Endometrial microvascular endothelial cells (primary cell): Measurements from ENCODE around the gene DHRS4. TPM values are rescaled to one million over a fixed set of nuclear protein-coding genes. Genes with fewer than 3 reads are reported as not detected.
"Not testable (repeated sequence)": the region's sequence is repeated elsewhere in the genome, so short reads cannot be mapped to it uniquely, and the experiment has no call there.

Experiments used
- in situ Hi-C: cut with HindIII; loops from 2 replicates; pipeline ENCODE4 v1.10.0; 2017; ENCODE audit warnings: low sequenced_read_pairs, low pct_unique_long_range_greater_than_20kb; ENCODE audit errors: inconsistent ontology term
- total RNA-seq: library from RNA; depleted of rRNA; stranded (reverse); fragments of >200 nt; gene quantifications from one replicate; pipeline ENCODE4 v1.2.3, GENCODE V29; 2015; ENCODE audit errors: inconsistent ontology term

Gene DHRS4
- total RNA-seq, 1 donor from 2014 or later = 66.2 TPM

DNA sequence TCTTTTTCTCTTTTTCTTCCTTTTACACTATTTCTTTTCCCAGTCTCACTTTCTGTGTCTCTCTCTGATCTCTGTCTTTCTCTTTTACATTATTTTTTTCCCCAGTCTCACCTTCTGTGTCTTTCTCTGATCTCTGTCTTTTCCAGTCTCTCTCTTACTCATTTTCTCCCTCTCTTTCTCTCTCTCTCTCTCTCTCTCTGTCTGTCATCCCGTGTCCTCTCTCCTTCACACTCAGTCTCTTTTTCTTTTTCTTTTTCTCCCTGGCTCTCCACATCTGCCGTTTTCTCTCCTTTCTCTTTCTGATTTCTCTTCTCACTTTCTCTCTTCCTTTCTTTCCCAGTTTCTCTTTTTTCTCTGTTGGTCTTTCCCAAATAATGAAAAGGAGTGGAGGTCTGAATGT, 57.5 kb downstream of the DHRS4 start:
- in situ Hi-C loops = no loop called here

DNA sequence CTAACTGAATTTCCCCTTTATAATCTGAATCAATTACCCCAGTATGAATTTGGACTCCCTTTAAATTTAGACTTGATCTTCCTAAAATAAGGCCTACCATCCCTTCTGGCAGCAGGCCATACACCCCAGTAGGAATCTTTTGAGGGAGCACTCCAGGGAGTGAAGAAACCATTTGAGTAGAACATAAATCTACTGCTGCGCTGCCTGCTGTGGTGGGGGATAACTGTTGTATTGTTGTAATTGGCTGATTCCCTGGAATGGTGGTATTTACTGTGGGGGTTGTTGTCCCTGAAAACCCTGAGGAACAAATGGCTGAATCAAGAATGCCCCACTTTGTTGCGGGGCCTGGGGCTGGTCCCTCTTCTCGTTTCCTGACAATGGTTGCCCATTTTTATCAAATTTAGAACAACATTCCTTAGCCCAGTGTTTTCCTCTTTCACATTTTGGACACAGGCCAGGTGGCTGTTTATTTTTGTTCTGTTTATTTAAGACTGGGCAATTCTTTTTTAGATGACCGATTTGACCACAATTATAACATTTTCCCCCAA, 59.2 kb downstream of the DHRS4 start:
- in situ Hi-C loops = not testable (repeated sequence)

DNA sequence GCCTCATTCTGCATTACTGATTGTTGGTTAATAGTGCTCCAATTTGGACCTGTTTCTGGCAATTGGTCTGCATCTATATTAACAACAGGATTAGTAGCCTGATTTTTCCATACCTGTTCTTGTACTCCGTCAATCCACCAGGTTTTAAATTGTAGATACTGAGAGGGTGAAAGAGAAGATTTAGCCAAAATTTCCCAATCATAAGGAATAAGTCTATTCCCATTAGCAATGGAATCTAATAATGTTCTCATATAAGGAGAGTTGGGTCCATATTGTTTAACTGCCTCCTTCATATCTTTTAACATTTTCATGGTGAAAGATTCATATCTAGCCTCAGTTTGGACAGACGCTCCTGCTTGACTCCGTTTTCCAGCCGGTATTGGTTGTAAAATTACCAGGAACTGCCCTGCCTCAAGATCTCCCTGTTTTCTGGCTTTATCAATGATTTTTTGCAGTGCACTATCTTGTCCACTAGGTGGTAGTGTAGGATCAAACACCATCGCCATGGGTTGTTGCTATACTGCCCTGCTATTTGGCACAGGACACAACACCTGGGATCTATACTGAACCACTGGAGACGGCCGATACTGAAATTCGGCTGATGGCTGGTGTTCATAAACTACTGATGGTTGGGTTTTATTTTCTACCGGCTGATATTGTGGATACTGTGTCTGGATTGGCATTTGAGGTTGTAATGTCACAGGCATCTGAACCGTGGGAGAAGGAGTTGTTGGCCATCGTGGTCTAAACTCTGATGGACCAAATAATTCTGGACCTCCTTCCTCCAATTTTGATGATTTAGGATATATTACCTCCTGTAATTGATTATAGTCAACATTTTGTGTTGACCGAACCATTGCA, 60.3 kb downstream of the DHRS4 start:
- in situ Hi-C loops = no loop called here

DNA sequence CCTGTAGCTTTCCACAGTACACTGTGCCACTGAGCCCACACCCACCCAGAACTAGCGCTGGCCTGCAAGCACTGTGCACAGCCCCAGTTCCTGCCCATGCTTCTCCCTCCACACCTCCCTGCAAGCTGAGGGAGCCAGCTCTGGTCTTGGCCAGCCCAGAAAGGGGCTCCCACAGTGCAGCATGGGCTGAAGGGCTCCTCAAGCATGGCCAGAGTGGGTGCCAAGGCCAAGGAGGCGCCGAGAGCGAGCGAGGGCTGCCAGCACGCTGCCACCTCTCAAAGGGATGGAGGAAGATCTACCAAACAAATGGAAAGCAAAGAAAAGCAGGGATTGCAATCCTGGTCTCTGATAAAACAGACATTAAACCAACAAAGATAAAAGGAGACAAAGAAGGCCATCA, 62.2 kb downstream of the DHRS4 start:
- in situ Hi-C loops = not testable (repeated sequence)

Other genes with a start within 250 kb of the DHRS4 start
- gene DHRS4L2, start 35.2 kb downstream of the DHRS4 start, total RNA-seq = 17.1 TPM
- gene CARMIL3, start 98.2 kb downstream of the DHRS4 start, total RNA-seq = not detected
- not detected for gene CPNE6, start 117.8 kb downstream of the DHRS4 start, total RNA-seq
- gene PCK2, start 140.5 kb downstream of the DHRS4 start, total RNA-seq = 15.8 TPM
- gene DCAF11, start 161.0 kb downstream of the DHRS4 start, total RNA-seq = 52.4 TPM
- gene NRL, start 161.2 kb downstream of the DHRS4 start, total RNA-seq = 0.65 TPM
- 3.3 TPM for gene FITM1, start 176.9 kb downstream of the DHRS4 start, total RNA-seq
- gene PSME1, start 182.4 kb downstream of the DHRS4 start, total RNA-seq = 239 TPM
- gene EMC9, start 187.8 kb downstream of the DHRS4 start, total RNA-seq = 26.7 TPM
- 142 TPM for gene PSME2, start 192.8 kb downstream of the DHRS4 start, total RNA-seq
- gene RNF31, start 193.7 kb downstream of the DHRS4 start, total RNA-seq = 121 TPM
- gene IRF9, start 207.5 kb downstream of the DHRS4 start, total RNA-seq = 45.2 TPM
- gene REC8, start 218.3 kb downstream of the DHRS4 start, total RNA-seq = 2.6 TPM
- gene IPO4, start 235.0 kb downstream of the DHRS4 start, total RNA-seq = 85.0 TPM
- 83.3 TPM for gene TM9SF1, start 241.7 kb downstream of the DHRS4 start, total RNA-seq